ENCODE measurements around the gene GFAP. TPM values are rescaled to one million over a fixed set of nuclear protein-coding genes. Genes with fewer than 3 reads are reported as not detected.

The GFAP gene
- total RNA-seq, 1 donor from 2014 or later: not detected

GRCh38 chr17:44910231-44911106 is 4.8 kb downstream of the GFAP start:
- Mint-ChIP-seq H3K4me3 (ENCODE audit: unreplicated experiment) (no peak overlapping the region), H3K36me3 (ENCODE audit: low read depth, unreplicated experiment) (peaks cover 2% of the 10 kb centered on the region), H3K4me1 (ENCODE audit: low read depth, unreplicated experiment) (peaks cover 27% of the 10 kb centered on the region), H3K27ac (ENCODE audit: unreplicated experiment) (no peak overlapping the region), H3K9me3 (ENCODE audit: unreplicated experiment) (no peaks in the 10 kb centered on the region), H3K27me3 (ENCODE audit: low read depth, unreplicated experiment) (peaks cover 33% of the 10 kb centered on the region)
- Histone ChIP-seq H3K9ac (ENCODE audit: low read length) (peak overlapping the region; percentile 42), H3K9me3 (ENCODE audit: insufficient read depth, low read depth, low read length) (no peaks in the 10 kb centered on the region), H3K27me3 (ENCODE audit: insufficient read depth, low read length) (peaks cover 11% of the 10 kb centered on the region), H3K27ac (ENCODE audit: low read depth, low read length) (peak overlapping the region; percentile 52), H3K4me1 (ENCODE audit: insufficient read depth, low read length) (peaks cover 29% of the 10 kb centered on the region), H3K4me2 (ENCODE audit: low read length) (peak overlapping the region; percentile 73), H3K36me3 (ENCODE audit: insufficient read depth, low read length) (no peaks in the 10 kb centered on the region), H3K79me2 (ENCODE audit: insufficient read depth, low read length) (no peaks in the 10 kb centered on the region), H4K20me1 (ENCODE audit: insufficient read depth, low read length) (no peaks in the 10 kb centered on the region), H3K4me3 (ENCODE audit: insufficient read depth, low read depth, low read length) (no peak overlapping the region), H2AFZ (ENCODE audit: low read depth, low read length) (peak overlapping the region; percentile 75)
- DNase-seq (ENCODE audit: low read depth): no peak
- TF ChIP-seq CTCF (IDR thresholded peaks at IDR 0.05; ENCODE audit: insufficient read depth, low read depth, low read length): no peak
- no peak for TF ChIP-seq EZH2 (IDR thresholded peaks at IDR 0.05; ENCODE audit: insufficient read depth, low read length)
- FAIRE-seq: no peak

GRCh38 chr17:44909681-44910144 is 5.6 kb downstream of the GFAP start:
- peaks cover 33% of the 10 kb centered on the region for H3K4me1 ChIP-seq (ENCODE audit: insufficient read depth, low read length)
- no peaks in the 10 kb centered on the region for H3K9me3 ChIP-seq (ENCODE audit: insufficient read depth, low read depth, low read length)
- TF ChIP-seq EZH2 (IDR thresholded peaks at IDR 0.05; ENCODE audit: insufficient read depth, low read length) (no peak), CTCF (IDR thresholded peaks at IDR 0.05; ENCODE audit: insufficient read depth, low read depth, low read length) (no peak)
- DNase-seq (ENCODE audit: low read depth): peak; percentile 74
- Mint-ChIP-seq H3K36me3 (ENCODE audit: low read depth, unreplicated experiment) (peaks cover 2% of the 10 kb centered on the region), H3K9me3 (ENCODE audit: unreplicated experiment) (peaks cover 4% of the 10 kb centered on the region), H3K4me1 (ENCODE audit: low read depth, unreplicated experiment) (peaks cover 31% of the 10 kb centered on the region), H3K4me3 (ENCODE audit: unreplicated experiment) (no peak overlapping the region), H3K27me3 (ENCODE audit: low read depth, unreplicated experiment) (peaks cover 33% of the 10 kb centered on the region), H3K27ac (ENCODE audit: unreplicated experiment) (peak overlapping the region; percentile 26)
- H3K36me3 ChIP-seq (ENCODE audit: insufficient read depth, low read length): no peaks in the 10 kb centered on the region
- peak overlapping the region; percentile 75 for H2AFZ ChIP-seq (ENCODE audit: low read depth, low read length)
- H3K27me3 ChIP-seq (ENCODE audit: insufficient read depth, low read length): peaks cover 11% of the 10 kb centered on the region
- H3K79me2 ChIP-seq (ENCODE audit: insufficient read depth, low read length): no peaks in the 10 kb centered on the region
- no peak overlapping the region for H3K4me3 ChIP-seq (ENCODE audit: insufficient read depth, low read depth, low read length)
- peak overlapping the region; percentile 52 for H3K27ac ChIP-seq (ENCODE audit: low read depth, low read length)
- peak; percentile 32 for FAIRE-seq
- no peaks in the 10 kb centered on the region for H4K20me1 ChIP-seq (ENCODE audit: insufficient read depth, low read length)
- peak overlapping the region; percentile 73 for H3K4me2 ChIP-seq (ENCODE audit: low read length)
- peak overlapping the region; percentile 42 for H3K9ac ChIP-seq (ENCODE audit: low read length)

Measured in astrocyte (in vitro differentiated cells and primary cell).